K562 treated with DMSO at 1 percent for 24 hours (cell line): ENCODE data around the gene SAXO1. TPM values are rescaled to one million over a fixed set of nuclear protein-coding genes. Genes with fewer than 3 reads are reported as not detected.

Experiments
- total RNA-seq: library from RNA; unstranded; fragments of 300-600 nt; gene quantifications from 2 replicates; pipeline ENCODE4 v1.2.3, GENCODE V29; 2022; ENCODE audit warnings: low read depth; ENCODE audit not compliant: insufficient read depth

Gene SAXO1, protein sequence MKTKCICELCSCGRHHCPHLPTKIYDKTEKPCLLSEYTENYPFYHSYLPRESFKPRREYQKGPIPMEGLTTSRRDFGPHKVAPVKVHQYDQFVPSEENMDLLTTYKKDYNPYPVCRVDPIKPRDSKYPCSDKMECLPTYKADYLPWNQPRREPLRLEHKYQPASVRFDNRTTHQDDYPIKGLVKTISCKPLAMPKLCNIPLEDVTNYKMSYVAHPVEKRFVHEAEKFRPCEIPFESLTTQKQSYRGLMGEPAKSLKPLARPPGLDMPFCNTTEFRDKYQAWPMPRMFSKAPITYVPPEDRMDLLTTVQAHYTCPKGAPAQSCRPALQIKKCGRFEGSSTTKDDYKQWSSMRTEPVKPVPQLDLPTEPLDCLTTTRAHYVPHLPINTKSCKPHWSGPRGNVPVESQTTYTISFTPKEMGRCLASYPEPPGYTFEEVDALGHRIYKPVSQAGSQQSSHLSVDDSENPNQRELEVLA
- not detected in 2 replicates for total RNA-seq

DNA sequence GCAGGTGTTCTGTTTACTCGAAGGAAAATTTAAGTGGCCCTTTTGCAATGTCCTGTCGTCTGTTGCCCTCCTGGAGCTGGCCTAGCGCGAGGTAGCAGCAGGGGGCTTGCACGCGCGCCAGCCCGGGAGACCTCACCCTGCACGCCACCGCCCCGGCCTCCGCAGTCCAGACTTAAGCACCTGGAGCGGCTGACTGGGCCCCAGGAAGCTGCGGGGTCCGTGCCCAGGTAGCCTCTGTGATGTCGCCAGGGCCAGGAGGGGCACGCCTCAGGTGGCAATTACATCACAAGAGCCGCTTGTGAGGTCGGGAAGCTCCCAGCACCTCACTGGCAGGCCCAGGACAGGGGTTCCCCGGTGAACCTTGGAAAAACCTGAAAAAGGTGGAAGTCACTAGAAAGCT is at the start of gene SAXO1:
Gene SAXO1, minus strand, starts transcription at position 195 of the 400 bp plus-strand sequence. CDS start 301 bp downstream, outside the sequence.

DNA sequence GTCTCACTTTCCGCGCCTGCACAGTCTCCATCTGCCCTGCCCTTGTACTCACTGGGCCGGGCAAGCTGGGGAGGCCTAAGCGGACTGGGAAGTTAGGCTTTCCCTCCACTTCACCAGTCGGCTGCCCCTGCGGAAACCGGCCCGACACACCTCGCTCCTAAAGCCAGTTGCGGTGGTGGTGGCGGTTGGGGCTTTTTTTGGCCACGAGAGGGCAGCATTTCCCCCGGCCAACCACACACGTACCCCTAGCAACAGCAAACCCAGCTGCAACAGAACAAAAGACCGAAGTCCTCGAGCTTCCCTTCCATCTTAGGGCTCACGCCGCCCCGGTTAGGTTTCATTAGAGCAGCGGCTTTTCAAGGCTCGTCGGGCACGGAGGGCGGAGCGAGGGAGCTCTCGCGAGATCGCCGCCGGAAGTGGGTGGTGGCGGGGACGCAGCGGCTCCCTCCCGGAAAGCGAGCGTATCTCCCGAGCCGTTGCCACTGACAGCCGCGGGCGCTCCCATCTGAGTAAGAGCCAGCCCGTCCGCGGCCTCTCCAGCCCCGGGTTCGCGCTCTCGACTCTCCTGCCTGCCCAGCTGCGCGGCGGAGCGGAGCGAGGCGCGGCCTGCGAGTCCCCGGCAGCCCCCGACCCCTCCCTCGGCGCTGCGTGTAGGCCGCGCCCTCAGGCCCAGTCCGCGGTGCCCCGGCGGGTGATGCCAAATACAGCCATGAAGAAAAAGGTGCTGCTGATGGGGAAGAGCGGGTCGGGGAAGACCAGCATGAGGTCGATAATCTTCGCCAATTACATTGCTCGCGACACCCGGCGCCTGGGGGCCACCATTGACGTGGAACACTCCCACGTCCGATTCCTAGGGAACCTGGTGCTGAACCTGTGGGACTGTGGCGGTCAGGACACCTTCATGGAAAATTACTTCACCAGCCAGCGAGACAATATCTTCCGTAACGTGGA is 16.2 kb upstream of the SAXO1 start, which contains the start of gene RRAGA:
Gene RRAGA, plus strand, starts transcription at position 462 of the 951 bp plus-strand sequence. Its CDS starts 233 bp downstream, at position 695.

Other genes starting within 250 kb of the SAXO1 start
- gene RRAGA, start 16.2 kb upstream of the SAXO1 start, total RNA-seq: 73.3 and 78.6 TPM in 2 replicates
- gene HAUS6, start 69.7 kb upstream of the SAXO1 start, total RNA-seq: 5.7 and 6.5 TPM in 2 replicates
- gene PLIN2, start 94.3 kb upstream of the SAXO1 start, total RNA-seq: 29.4 and 32.9 TPM in 2 replicates
- gene DENND4C, start 197.5 kb upstream of the SAXO1 start, total RNA-seq: 8.8 and 9.2 TPM in 2 replicates